RWPE2 (cell line): ENCODE data around the gene CEBPB.

Experiments used
- ATAC-seq: fragments of 200-7000 bp; cut with Tn5 transposase; 3 replicates; pipeline ENCODE4 v1.9.1; 2021; ENCODE audit warnings: low read depth
- DNase-seq: peaks from one replicate; pipeline ENCODE4 v3.0.0-alpha.2; 2020; ENCODE audit warnings: low spot score
- H3K27ac ChIP-seq: fragments of 450-650 bp; 2 replicates; pipeline ENCODE4 v1.5.1; 2017; ENCODE audit warnings: mild to moderate bottlenecking; ENCODE audit not compliant: poor library complexity, severe bottlenecking
- H3K27me3 ChIP-seq: fragments of 250-450 bp; sonication (Bioruptor Pico); 2 replicates; pipeline ENCODE4 v1.5.1; 2021; ENCODE audit warnings: mild to moderate bottlenecking, moderate library complexity; ENCODE audit not compliant: insufficient read depth, poor library complexity, severe bottlenecking
- H3K36me3 ChIP-seq: fragments of 250-450 bp; sonication (Bioruptor Pico); 2 replicates; pipeline ENCODE4 v1.5.1; 2020; ENCODE audit warnings: low read depth, mild to moderate bottlenecking, moderate library complexity
- H3K4me1 ChIP-seq: fragments of 250-450 bp; sonication (Bioruptor Pico); 2 replicates; pipeline ENCODE4 v1.5.1; 2021; ENCODE audit warnings: mild to moderate bottlenecking, moderate library complexity; ENCODE audit not compliant: insufficient read depth, poor library complexity, severe bottlenecking
- H3K4me3 ChIP-seq: fragments of 250-450 bp; sonication (Bioruptor Pico); 2 replicates; pipeline ENCODE4 v1.5.1; 2021; ENCODE audit warnings: mild to moderate bottlenecking, moderate library complexity; ENCODE audit not compliant: severe bottlenecking
- H3K9me3 ChIP-seq: fragments of 250-450 bp; sonication (Bioruptor Pico); 2 replicates; pipeline ENCODE4 v1.5.1; 2021; ENCODE audit warnings: mild to moderate bottlenecking, moderate library complexity; ENCODE audit not compliant: severe bottlenecking
- CTCF ChIP-seq: fragments of 450-650 bp; IDR thresholded peaks from one replicate; pipeline ENCODE4 v1.5.1; 2017; ENCODE audit warnings: mild to moderate bottlenecking, moderate library complexity; ENCODE audit not compliant: poor library complexity, severe bottlenecking

CEBPB gene

DNA sequence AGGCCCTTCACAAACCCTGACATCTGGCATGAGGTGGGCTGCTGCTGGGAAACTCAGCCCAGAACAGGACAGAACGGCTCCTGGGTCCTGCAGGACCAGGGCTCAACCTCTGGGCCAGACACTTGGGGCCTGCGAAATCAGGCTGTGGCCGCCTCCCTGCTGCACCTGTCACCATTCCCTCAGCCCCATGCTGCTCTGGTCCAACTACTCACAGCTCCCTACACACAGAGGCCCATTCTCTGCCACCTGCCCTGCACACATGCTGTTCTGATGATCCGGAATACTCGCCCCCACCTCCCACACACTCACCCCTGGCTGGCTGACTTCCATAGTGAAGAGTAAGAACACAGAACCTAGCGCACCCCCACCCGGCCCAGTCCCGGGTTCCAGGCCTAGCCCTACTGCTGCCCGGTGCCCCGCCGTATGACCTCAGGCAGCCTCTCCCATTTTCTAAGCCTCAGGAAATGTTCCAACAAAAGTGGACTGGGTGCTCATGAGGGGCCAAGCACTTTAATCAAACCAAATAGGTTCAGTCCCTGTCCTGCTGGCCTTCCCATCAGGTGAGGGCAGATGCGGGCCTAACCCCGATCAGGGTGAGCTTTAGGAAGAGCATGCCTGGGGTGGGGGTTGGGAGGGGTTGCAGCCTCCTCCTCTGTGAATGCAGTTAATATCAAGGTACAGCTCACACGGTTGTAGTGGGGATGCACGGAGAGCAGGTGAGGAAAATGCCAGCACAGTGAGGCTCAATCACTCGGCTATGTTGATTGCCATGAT lies 41.0 kb upstream of the CEBPB start:
- no peak for ATAC-seq
- Histone ChIP-seq H3K4me3 (no peak overlapping the region), H3K9me3 (no peaks in the 10 kb centered on the region), H3K27ac (peak overlapping the region; percentile 91), H3K4me1 (peaks cover 62% of the 10 kb centered on the region), H3K36me3 (peaks cover 69% of the 10 kb centered on the region), H3K27me3 (no peaks in the 10 kb centered on the region)
- no peak for DNase-seq
- no peak for TF ChIP-seq CTCF

- H3K4me3 ChIP-seq = peak overlapping the region; percentile 96
- no peaks in the 10 kb centered on the region for H3K27me3 ChIP-seq
- H3K27ac ChIP-seq = peak overlapping the region; percentile 91
- H3K4me1 ChIP-seq = peaks cover 50% of the 10 kb centered on the region
- no peaks in the 10 kb centered on the region for H3K9me3 ChIP-seq
- ATAC-seq = 0 out of 3 replicates have a peak, but pooled peaks have one; percentile 7
- peaks cover 54% of the 10 kb centered on the region for H3K36me3 ChIP-seq
- TF ChIP-seq CTCF = no peak
- DNase-seq = no peak
These were observed 39.4 kb upstream of the CEBPB start for GRCh38 chr20:50151034-50151743.

DNA sequence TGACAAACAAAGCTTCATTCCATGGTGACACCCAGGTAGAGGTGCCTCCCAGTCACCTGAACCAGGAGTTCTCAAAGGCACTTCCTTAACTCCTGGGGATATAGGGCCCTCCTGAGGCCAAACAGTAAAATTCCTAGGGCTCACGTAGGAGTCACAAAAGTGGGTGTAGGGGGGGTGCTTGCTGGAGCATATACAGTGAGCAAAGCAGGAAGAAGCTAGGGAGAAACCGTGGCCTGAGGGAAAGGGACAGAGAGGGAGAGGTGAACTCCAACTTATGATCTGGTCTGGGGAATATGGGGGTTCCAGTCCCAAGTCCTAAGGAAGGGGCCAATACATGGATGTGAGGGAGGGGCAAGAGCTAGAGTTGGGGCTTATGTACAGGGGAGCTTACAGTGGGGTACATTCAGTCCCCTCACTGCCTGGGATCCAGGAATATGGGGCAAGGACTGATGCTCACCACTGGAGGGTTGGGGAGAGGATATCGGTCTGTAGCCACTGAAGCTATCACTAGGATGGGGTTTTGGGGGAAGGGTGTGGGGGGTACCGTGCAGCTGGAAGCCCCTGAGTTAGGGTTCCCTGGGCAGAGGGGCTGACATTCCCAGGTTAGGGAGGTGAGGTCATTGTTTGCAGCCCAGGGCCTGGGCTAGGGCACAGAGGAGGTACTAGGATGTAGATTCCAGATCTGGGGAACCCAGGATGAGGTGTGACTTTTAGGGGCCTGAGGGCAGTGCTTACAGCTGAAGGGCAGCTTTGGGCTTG lies 38.1 kb upstream of the CEBPB start:
- H3K9me3 ChIP-seq = no peaks in the 10 kb centered on the region
- peaks cover 42% of the 10 kb centered on the region for H3K36me3 ChIP-seq
- no peaks in the 10 kb centered on the region for H3K27me3 ChIP-seq
- TF ChIP-seq CTCF = peak; percentile 83
- no peak for DNase-seq
- peaks cover 40% of the 10 kb centered on the region for H3K4me1 ChIP-seq
- ATAC-seq = peak; percentile 18
- H3K27ac ChIP-seq = peak overlapping the region; percentile 91
- peak overlapping the region; percentile 96 for H3K4me3 ChIP-seq

GRCh38 chr20:50153153-50153499 lies 37.5 kb upstream of the CEBPB start:
- Histone ChIP-seq H3K36me3 (peaks cover 37% of the 10 kb centered on the region), H3K27ac (peak overlapping the region; percentile 91), H3K4me3 (peak overlapping the region; percentile 96), H3K27me3 (no peaks in the 10 kb centered on the region), H3K9me3 (no peaks in the 10 kb centered on the region), H3K4me1 (peaks cover 40% of the 10 kb centered on the region)
- DNase-seq = peak; percentile 87
- no peak for ATAC-seq
- no peak for TF ChIP-seq CTCF
